K562 (cell line): ENCODE measurements around the gene MRPS6. TPM values are rescaled to one million over a fixed set of nuclear protein-coding genes. Genes with fewer than 3 reads are reported as not detected.

Source experiments
- ATAC-seq: fragments of 200-7000 bp; cut with Tn5 transposase; 3 replicates; pipeline ENCODE4 v1.9.1; 2020; ENCODE audit warnings: moderate library complexity
- BruUV-seq: library from RNA; stranded (reverse); fragments of 400-500 nt; replicated peaks from 2 replicates; lab custom pipeline; 2021; lab: Mats Ljungman, UMichigan
- CTCF ChIA-PET: fragments of 300-600 bp; formaldehyde crosslinking; extraction: SDS; loops from one replicate; lab custom pipeline; 2021; ENCODE audit warnings: low intra/inter-chr PET ratio; lab: Yijun Ruan, JAX
- POLR2A ChIA-PET: fragments of 300-600, 350-650 bp; sonication (Branson Sonifier 250); formaldehyde crosslinking; extraction: SDS; loops from one replicate; lab custom pipeline; 2021; ENCODE audit warnings: antibody characterized with exemption, inconsistent platforms; lab: Yijun Ruan, JAX
- DNase-seq, 4 experiments: peaks; one replicate each; pipeline versions ENCODE4 v3.0.0 to v3.0.0-alpha.2; 2011 to 2018; ENCODE audit warnings: low spot score in 3 of 4, mixed read lengths in 3 of 4; ENCODE audit errors: extremely low read depth in 1 of 4
- FAIRE-seq: peaks from 2 replicates; lab custom pipeline; 2011; peaks lifted over from hg19 to GRCh38; lab: Jason Lieb, UNC
- H2AFZ ChIP-seq: 2 replicates; pipeline ENCODE4 v1.6.0; 2011; ENCODE audit warnings: low read depth, low read length, control low read depth, inconsistent platforms
- H3K27ac ChIP-seq: fragments of 200-600 bp; 3 replicates; pipeline ENCODE4 v1.8.0; 2011; ENCODE audit warnings: low read depth, mild to moderate bottlenecking, control low read depth, inconsistent platforms, low read length, moderate library complexity, mixed read lengths; ENCODE audit errors: extremely low read depth
- H3K27me3 ChIP-seq, 2 experiments: fragments of 300-600 bp in 1 of 2; 2 replicates in 1 of 2; 3 replicates in 1 of 2; pipeline versions ENCODE4 v1.6.0 to v1.8.0; 2011; ENCODE audit warnings: inconsistent platforms in 2 of 2, low read length in 2 of 2, mild to moderate bottlenecking in 1 of 2, mixed read lengths in 1 of 2, moderate library complexity in 1 of 2; ENCODE audit not compliant: control insufficient read depth in 2 of 2, insufficient read depth in 2 of 2
- H3K36me3 ChIP-seq: fragments of 300-600 bp; 3 replicates; pipeline ENCODE4 v1.8.0; 2011; ENCODE audit warnings: mild to moderate bottlenecking, low read length, inconsistent platforms; ENCODE audit not compliant: control insufficient read depth, insufficient read depth
- H3K4me1 ChIP-seq, 2 experiments: fragments of 200-600 bp in 1 of 2; replicated peaks in 1 of 2; 2 replicates in 1 of 2; 3 replicates in 1 of 2; pipeline versions ENCODE4 v1.5.1 to v1.8.0; 2011; ENCODE audit warnings: inconsistent platforms in 2 of 2, low read length in 2 of 2, mild to moderate bottlenecking in 1 of 2, mixed read lengths in 1 of 2, moderate library complexity in 1 of 2; ENCODE audit not compliant: control insufficient read depth in 2 of 2, insufficient read depth in 2 of 2
- H3K4me2 ChIP-seq: 2 replicates; pipeline ENCODE4 v1.6.1; 2011; ENCODE audit warnings: low read length, control low read depth, inconsistent platforms, mixed read lengths; ENCODE audit not compliant: insufficient read depth
- H3K4me3 ChIP-seq: fragments of 200-600 bp; sonication (generic), shearing (Covaris generic); 2 replicates; pipeline ENCODE4 v1.5.1; 2016; ENCODE audit warnings: control low read depth, inconsistent platforms
- H3K79me2 ChIP-seq: fragments of 200-600 bp; 3 replicates; pipeline ENCODE4 v1.8.0; 2011; ENCODE audit warnings: low read length, inconsistent platforms; ENCODE audit not compliant: control insufficient read depth, insufficient read depth
- H3K9ac ChIP-seq, 2 experiments: 2 replicates each; pipeline versions ENCODE4 v1.6.0 to v1.6.1; 2011; ENCODE audit warnings: low read depth in 2 of 2, low read length in 2 of 2, control low read depth in 1 of 2, inconsistent platforms in 1 of 2, mild to moderate bottlenecking in 1 of 2, mixed read lengths in 1 of 2; ENCODE audit not compliant: insufficient read depth in 1 of 2
- H3K9me1 ChIP-seq: one replicate; pipeline ENCODE4 v1.6.0; 2011; ENCODE audit warnings: inconsistent platforms, mild to moderate bottlenecking, low read length, moderate library complexity; ENCODE audit not compliant: control insufficient read depth, insufficient read depth
- H3K9me3 ChIP-seq: replicated peaks from 2 replicates; pipeline ENCODE4 v1.5.1; 2011; ENCODE audit warnings: low read depth, low read length, inconsistent platforms; ENCODE audit not compliant: control insufficient read depth, insufficient read depth
- H4K20me1 ChIP-seq: replicated peaks from 2 replicates; pipeline ENCODE4 v1.6.1; 2011; ENCODE audit warnings: low read length, inconsistent platforms, mixed read lengths; ENCODE audit not compliant: control insufficient read depth, insufficient read depth
- BRD9 ChIP-seq: fragments of 450-650 bp; IDR thresholded peaks from 2 replicates; pipeline ENCODE4 v1.6.1; 2018; ENCODE audit warnings: low read depth; ENCODE audit not compliant: partially characterized antibody
- CXXC5 ChIP-seq: fragments of 250-450 bp; sonication (Bioruptor Pico); IDR thresholded peaks from 2 replicates; pipeline ENCODE4 v1.8.0; 2022; ENCODE audit warnings: inconsistent platforms, mild to moderate bottlenecking, moderate library complexity
- MCM2 ChIP-seq: fragments of 450-650 bp; IDR thresholded peaks from 2 replicates; pipeline ENCODE4 v1.6.1; 2017; ENCODE audit warnings: low read depth, mild to moderate bottlenecking
- NCOA6 ChIP-seq: fragments of 450-650 bp; IDR thresholded peaks from 2 replicates; pipeline ENCODE4 v1.6.1; 2017; ENCODE audit warnings: mild to moderate bottlenecking
- NFIC ChIP-seq: fragments of 450-650 bp; IDR thresholded peaks from 2 replicates; pipeline ENCODE4 v1.6.1; 2017; ENCODE audit warnings: mild to moderate bottlenecking, inconsistent platforms
- NFRKB ChIP-seq: fragments of 450-650 bp; IDR thresholded peaks from 2 replicates; pipeline ENCODE4 v1.6.1; 2016; ENCODE audit warnings: low read depth
- POU5F1 ChIP-seq: fragments of 150-350 bp; IDR thresholded peaks from 2 replicates; pipeline ENCODE4 v1.6.1; 2014; ENCODE audit warnings: borderline replicate concordance, low read length, low read depth, mild to moderate bottlenecking; ENCODE audit not compliant: partially characterized antibody
- RB1 ChIP-seq: fragments of 450-650 bp; IDR thresholded peaks from 2 replicates; pipeline ENCODE4 v1.6.1; 2017; ENCODE audit warnings: low read depth, mild to moderate bottlenecking
- SLC30A9 ChIP-seq: fragments of 250-450 bp; sonication (Bioruptor Pico); IDR thresholded peaks from 2 replicates; pipeline ENCODE4 v1.8.0; 2022; ENCODE audit warnings: mild to moderate bottlenecking, moderate library complexity
- ZNF311 ChIP-seq: fragments of 250-450 bp; sonication (Bioruptor Pico); IDR thresholded peaks from 2 replicates; pipeline ENCODE4 v1.4.0; 2020; ENCODE audit warnings: mild to moderate bottlenecking, moderate library complexity
- ZNF551 ChIP-seq: fragments of 250-450 bp; sonication (Bioruptor Pico); IDR thresholded peaks from 2 replicates; pipeline ENCODE4 v1.5.0; 2021; ENCODE audit warnings: mild to moderate bottlenecking, moderate library complexity
- WGBS: fragments of 100-300 bp; shearing (Covaris generic); methylation state at CpG from one replicate; pipeline ENCODE4 v1.1.6; 2016; ENCODE audit warnings: low coverage, mixed read lengths; ENCODE audit not compliant: insufficient coverage; ENCODE audit errors: missing lambda C conversion rate; 5-methylcytosine and 5-hydroxymethylcytosine counted together
- in situ Hi-C: fragments of 300-500 bp; cut with MboI; formaldehyde crosslinking; loops from 4 replicates; pipeline ENCODE4 v1.15.0; 2018; ENCODE audit warnings: inconsistent platforms, mixed read lengths
- intact Hi-C: fragments of 100-400 bp; cut with micrococcal nuclease; formaldehyde crosslinking; loops from 2 replicates; pipeline ENCODE4 v1.14.2; 2022
- polyA plus RNA-seq, 8 experiments: library from polyadenylated mRNA; depleted of rRNA in 4 of 8; stranded (reverse) in 5 of 8; unstranded in 3 of 8; fragments of >200 nt; fragmentation: Nextera tagmentation in 2 of 8; fragmentation: Illumina TruSeq in 1 of 8; extraction: Ambion mirVana in 2 of 8; extraction: Trizol in 1 of 8; gene quantifications; 2 replicates each; pipeline versions ENCODE4 v1.2.1 to v1.2.3, GENCODE V29; 2011 to 2014; ENCODE audit warnings: inconsistent platforms in 1 of 8, missing spikeins in 1 of 8
- total RNA-seq, 7 experiments: library from RNA; depleted of rRNA in 6 of 7; stranded (reverse); fragments of >200 nt in 6 of 7; fragmentation: Illumina TruSeq in 2 of 7; extraction: Trizol in 2 of 7; gene quantifications; 2 replicates each; pipeline versions ENCODE4 v1.2.1 to v1.2.3, GENCODE V29; 2011 to 2021; ENCODE audit warnings: low replicate concordance in 1 of 7
- TF ChIP-seq, protein P1 (sequence below): fragments of 450-650 bp; IDR thresholded peaks from 2 replicates; pipeline ENCODE4 v1.6.1; 2018; ENCODE audit warnings: mild to moderate bottlenecking, low read depth; ENCODE audit not compliant: partially characterized antibody
- TF ChIP-seq, protein P2 (sequence below): sonication (generic); formaldehyde crosslinking; IDR thresholded peaks from 2 replicates; pipeline ENCODE4 v1.8.1; 2023; ENCODE audit warnings: mild to moderate bottlenecking, missing genetic modification reagents
- TF ChIP-seq, protein P3 (sequence below): fragments of 450-650 bp; IDR thresholded peaks from 2 replicates; pipeline ENCODE4 v1.6.1; 2016; ENCODE audit warnings: mild to moderate bottlenecking
- TF ChIP-seq, protein P4 (sequence below), 2 experiments: fragments of 250-450 bp in 1 of 2; fragments of 450-650 bp in 1 of 2; sonication (Bioruptor Pico) in 1 of 2; IDR thresholded peaks; 2 replicates each; pipeline versions ENCODE4 v1.6.1 to v1.8.0; 2016 to 2021; ENCODE audit warnings: mild to moderate bottlenecking in 2 of 2, moderate library complexity in 2 of 2, missing compliant biosample characterization in 1 of 2, missing genetic modification characterization in 1 of 2
- TF ChIP-seq, protein P5 (sequence below): fragments of 250-450 bp; sonication (Bioruptor Pico); IDR thresholded peaks from 2 replicates; pipeline ENCODE4 v1.8.0; 2022; ENCODE audit warnings: inconsistent platforms, mild to moderate bottlenecking, moderate library complexity, borderline replicate concordance

MRPS6 gene
- total and polyA plus RNA-seq, 9 of the 15 experiments (the other 6 are each of a cell fraction or from before 2014, with no cell fraction given), result 26.1 to 72.0 (median 39.3) TPM

DNA sequence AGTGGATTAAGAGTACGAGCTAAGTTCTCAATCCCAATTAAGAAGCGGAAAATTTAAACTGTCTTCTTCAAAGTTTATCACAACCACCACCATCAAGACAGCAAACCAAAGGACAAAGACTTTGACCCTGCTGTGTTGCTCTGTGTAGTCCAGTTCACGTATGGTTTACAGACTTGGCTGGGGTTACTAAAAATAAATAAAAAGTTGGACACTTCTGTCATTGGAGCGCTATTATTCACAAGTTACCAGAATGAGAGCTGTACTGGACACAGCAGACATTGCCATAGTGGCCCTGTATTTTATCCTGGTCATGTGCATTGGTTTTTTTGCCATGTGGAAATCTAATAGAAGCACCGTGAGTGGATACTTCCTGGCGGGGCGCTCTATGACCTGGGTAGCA, 21.6 kb downstream of the MRPS6 start:
- Histone ChIP-seq H3K27ac (no peak overlapping the region), H2AFZ (no peak overlapping the region), H3K9me1 (no peaks in the 10 kb centered on the region), H3K9me3 (no peaks in the 10 kb centered on the region), H3K79me2 (peaks cover 95% of the 10 kb centered on the region), H4K20me1 (peaks cover 6% of the 10 kb centered on the region), H3K4me3 (no peak overlapping the region), H3K4me2 (no peak overlapping the region), H3K4me1 (0 out of 5 replicates have a peak, but pooled peaks cover 0 to 8% of the 10 kb centered on the region in 2 experiments), H3K27me3 (no peaks in the 10 kb centered on the region), H3K36me3 (peaks cover 56% of the 10 kb centered on the region), H3K9ac (no peak overlapping the region)
- intact Hi-C loops (no loop called here), in situ Hi-C loops (no loop called here)
- no peak for DNase-seq
- ATAC-seq, result no peak
- BruUV-seq, result no TSS peak
- 91% methylated on average over 7 of the region's 7 CpGs for WGBS
- ChIA-PET POLR2A (interaction anchor here (1.4 kb wide), 1 partner anchor 171 kb away, joined by 4 read pairs; no protein-coding TSS in a partner anchor), CTCF (no interaction called here)
- no peak for FAIRE-seq
- TF ChIP-seq SLC30A9 (no peak), POU5F1 (no peak), CXXC5 (no peak), MCM2 (no peak), ZNF311 (CRISPR knock-in tag) (no peak), NCOA6 (no peak), BRD9 (no peak), RB1 (no peak), ZNF551 (CRISPR knock-in tag) (no peak), NFIC (no peak), NFRKB (no peak)
- TF ChIP-seq, protein P1, sequence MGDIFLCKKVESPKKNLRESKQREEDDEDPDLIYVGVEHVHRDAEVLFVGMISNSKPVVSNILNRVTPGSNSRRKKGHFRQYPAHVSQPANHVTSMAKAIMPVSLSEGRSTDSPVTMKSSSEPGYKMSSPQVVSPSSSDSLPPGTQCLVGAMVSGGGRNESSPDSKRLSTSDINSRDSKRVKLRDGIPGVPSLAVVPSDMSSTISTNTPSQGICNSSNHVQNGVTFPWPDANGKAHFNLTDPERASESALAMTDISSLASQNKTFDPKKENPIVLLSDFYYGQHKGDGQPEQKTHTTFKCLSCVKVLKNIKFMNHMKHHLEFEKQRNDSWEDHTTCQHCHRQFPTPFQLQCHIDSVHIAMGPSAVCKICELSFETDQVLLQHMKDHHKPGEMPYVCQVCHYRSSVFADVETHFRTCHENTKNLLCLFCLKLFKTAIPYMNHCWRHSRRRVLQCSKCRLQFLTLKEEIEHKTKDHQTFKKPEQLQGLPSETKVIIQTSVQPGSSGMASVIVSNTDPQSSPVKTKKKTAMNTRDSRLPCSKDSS, result no peak
- TF ChIP-seq, protein P2, sequence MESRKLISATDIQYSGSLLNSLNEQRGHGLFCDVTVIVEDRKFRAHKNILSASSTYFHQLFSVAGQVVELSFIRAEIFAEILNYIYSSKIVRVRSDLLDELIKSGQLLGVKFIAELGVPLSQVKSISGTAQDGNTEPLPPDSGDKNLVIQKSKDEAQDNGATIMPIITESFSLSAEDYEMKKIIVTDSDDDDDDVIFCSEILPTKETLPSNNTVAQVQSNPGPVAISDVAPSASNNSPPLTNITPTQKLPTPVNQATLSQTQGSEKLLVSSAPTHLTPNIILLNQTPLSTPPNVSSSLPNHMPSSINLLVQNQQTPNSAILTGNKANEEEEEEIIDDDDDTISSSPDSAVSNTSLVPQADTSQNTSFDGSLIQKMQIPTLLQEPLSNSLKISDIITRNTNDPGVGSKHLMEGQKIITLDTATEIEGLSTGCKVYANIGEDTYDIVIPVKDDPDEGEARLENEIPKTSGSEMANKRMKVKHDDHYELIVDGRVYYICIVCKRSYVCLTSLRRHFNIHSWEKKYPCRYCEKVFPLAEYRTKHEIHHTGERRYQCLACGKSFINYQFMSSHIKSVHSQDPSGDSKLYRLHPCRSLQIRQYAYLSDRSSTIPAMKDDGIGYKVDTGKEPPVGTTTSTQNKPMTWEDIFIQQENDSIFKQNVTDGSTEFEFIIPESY (CRISPR knock-in tag), result no peak
- TF ChIP-seq, protein P3, sequence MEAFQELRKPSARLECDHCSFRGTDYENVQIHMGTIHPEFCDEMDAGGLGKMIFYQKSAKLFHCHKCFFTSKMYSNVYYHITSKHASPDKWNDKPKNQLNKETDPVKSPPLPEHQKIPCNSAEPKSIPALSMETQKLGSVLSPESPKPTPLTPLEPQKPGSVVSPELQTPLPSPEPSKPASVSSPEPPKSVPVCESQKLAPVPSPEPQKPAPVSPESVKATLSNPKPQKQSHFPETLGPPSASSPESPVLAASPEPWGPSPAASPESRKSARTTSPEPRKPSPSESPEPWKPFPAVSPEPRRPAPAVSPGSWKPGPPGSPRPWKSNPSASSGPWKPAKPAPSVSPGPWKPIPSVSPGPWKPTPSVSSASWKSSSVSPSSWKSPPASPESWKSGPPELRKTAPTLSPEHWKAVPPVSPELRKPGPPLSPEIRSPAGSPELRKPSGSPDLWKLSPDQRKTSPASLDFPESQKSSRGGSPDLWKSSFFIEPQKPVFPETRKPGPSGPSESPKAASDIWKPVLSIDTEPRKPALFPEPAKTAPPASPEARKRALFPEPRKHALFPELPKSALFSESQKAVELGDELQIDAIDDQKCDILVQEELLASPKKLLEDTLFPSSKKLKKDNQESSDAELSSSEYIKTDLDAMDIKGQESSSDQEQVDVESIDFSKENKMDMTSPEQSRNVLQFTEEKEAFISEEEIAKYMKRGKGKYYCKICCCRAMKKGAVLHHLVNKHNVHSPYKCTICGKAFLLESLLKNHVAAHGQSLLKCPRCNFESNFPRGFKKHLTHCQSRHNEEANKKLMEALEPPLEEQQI, result no peak
- TF ChIP-seq, protein P4, sequence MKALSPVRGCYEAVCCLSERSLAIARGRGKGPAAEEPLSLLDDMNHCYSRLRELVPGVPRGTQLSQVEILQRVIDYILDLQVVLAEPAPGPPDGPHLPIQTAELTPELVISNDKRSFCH (CRISPR knock-in tag; IDR thresholded peaks at IDR 0.05), result no peak
- TF ChIP-seq, protein P4 (tag; IDR thresholded peaks at IDR 0.05), result no peak
- TF ChIP-seq, protein P5, sequence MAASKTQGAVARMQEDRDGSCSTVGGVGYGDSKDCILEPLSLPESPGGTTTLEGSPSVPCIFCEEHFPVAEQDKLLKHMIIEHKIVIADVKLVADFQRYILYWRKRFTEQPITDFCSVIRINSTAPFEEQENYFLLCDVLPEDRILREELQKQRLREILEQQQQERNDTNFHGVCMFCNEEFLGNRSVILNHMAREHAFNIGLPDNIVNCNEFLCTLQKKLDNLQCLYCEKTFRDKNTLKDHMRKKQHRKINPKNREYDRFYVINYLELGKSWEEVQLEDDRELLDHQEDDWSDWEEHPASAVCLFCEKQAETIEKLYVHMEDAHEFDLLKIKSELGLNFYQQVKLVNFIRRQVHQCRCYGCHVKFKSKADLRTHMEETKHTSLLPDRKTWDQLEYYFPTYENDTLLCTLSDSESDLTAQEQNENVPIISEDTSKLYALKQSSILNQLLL (CRISPR knock-in tag), result no peak
